Neural progenitor cell (in vitro differentiated cells): ENCODE results near the gene OR6N1. TPM values are rescaled to one million over a fixed set of nuclear protein-coding genes. Genes with fewer than 3 reads are reported as not detected.

Experiments
- DNase-seq: peaks from one replicate; pipeline ENCODE4 v3.0.0-alpha.2; 2016; ENCODE audit warnings: low spot score
- H2AFZ ChIP-seq: fragments of 200-600 bp; sonication (generic); replicated peaks from 2 replicates; pipeline ENCODE4 v1.6.1; 2016; ENCODE audit warnings: antibody characterized with exemption
- H3F3A ChIP-seq: fragments of 200-600 bp; sonication (generic); 2 replicates; pipeline ENCODE4 v1.6.1; 2016; ENCODE audit warnings: antibody characterized with exemption, low read depth
- H3K27ac ChIP-seq: fragments of 200-600 bp; sonication (generic); 2 replicates; pipeline ENCODE4 v1.5.1; 2016; ENCODE audit warnings: mild to moderate bottlenecking
- H3K27me3 ChIP-seq: fragments of 200-600 bp; sonication (generic); 2 replicates; pipeline ENCODE4 v1.6.1; 2016; ENCODE audit warnings: mild to moderate bottlenecking, moderate library complexity
- H3K36me3 ChIP-seq: fragments of 200-600 bp; sonication (generic); 2 replicates; pipeline ENCODE4 v1.5.1; 2016
- H3K4me1 ChIP-seq: fragments of 200-600 bp; sonication (generic); 2 replicates; pipeline ENCODE4 v1.6.1; 2016; ENCODE audit warnings: mixed run types
- H3K4me2 ChIP-seq: fragments of 200-600 bp; sonication (generic); 2 replicates; pipeline ENCODE4 v1.6.1; 2016
- H3K4me3 ChIP-seq: fragments of 200-600 bp; sonication (generic); 2 replicates; pipeline ENCODE4 v1.5.1; 2016
- H3K79me2 ChIP-seq: fragments of 200-600 bp; sonication (generic); 2 replicates; pipeline ENCODE4 v1.6.1; 2016; ENCODE audit warnings: low read depth
- H3K9ac ChIP-seq: fragments of 200-600 bp; sonication (generic); 2 replicates; pipeline ENCODE4 v1.6.1; 2016
- H3K9me3 ChIP-seq: fragments of 200-600 bp; sonication (generic); 2 replicates; pipeline ENCODE4 v1.5.1; 2016; ENCODE audit warnings: low read depth
- H4K20me1 ChIP-seq: fragments of 200-600 bp; sonication (generic); 2 replicates; pipeline ENCODE4 v1.6.1; 2016; ENCODE audit warnings: low read depth
- H3K27ac Mint-ChIP-seq: 3 replicates; pipeline ENCODE4 v1.8.0; 2021; ENCODE audit warnings: mixed read lengths
- H3K27me3 Mint-ChIP-seq: 2 replicates; pipeline ENCODE4 v1.8.0; 2022; ENCODE audit warnings: low read depth, mild to moderate bottlenecking, inconsistent platforms, moderate library complexity, mixed read lengths; ENCODE audit not compliant: insufficient read depth
- H3K36me3 Mint-ChIP-seq: 3 replicates; pipeline ENCODE4 v1.8.0; 2021; ENCODE audit warnings: mixed read lengths
- H3K4me1 Mint-ChIP-seq: 3 replicates; pipeline ENCODE4 v1.8.0; 2021; ENCODE audit warnings: mixed read lengths
- H3K4me3 Mint-ChIP-seq: 3 replicates; pipeline ENCODE4 v1.8.0; 2021; ENCODE audit warnings: mild to moderate bottlenecking, moderate library complexity, mixed read lengths
- H3K9me3 Mint-ChIP-seq: 3 replicates; pipeline ENCODE4 v1.8.0; 2020; ENCODE audit warnings: mixed read lengths
- EZH2 ChIP-seq: fragments of 200-600 bp; sonication (generic); IDR thresholded peaks from 2 replicates; pipeline ENCODE4 v1.6.1; 2017; ENCODE audit warnings: antibody characterized with exemption, mild to moderate bottlenecking, moderate library complexity
- EZH2phosphoT487 ChIP-seq: fragments of 200-600 bp; sonication (generic); IDR thresholded peaks from 2 replicates; pipeline ENCODE4 v1.6.1; 2017; ENCODE audit warnings: antibody characterized with exemption
- total RNA-seq: library from RNA; depleted of rRNA; stranded (reverse); fragments of >200 nt; gene quantifications from 2 replicates; pipeline ENCODE4 v1.2.3, GENCODE V29; 2015; ENCODE audit warnings: low replicate concordance
- TF ChIP-seq, protein P1 (sequence below): fragments of 200-600 bp; sonication (generic); IDR thresholded peaks from 2 replicates; pipeline ENCODE4 v1.5.1; 2017; ENCODE audit warnings: antibody characterized with exemption, mild to moderate bottlenecking

OR6N1 gene
- total RNA-seq, 1 donor from 2014 or later, result not detected

DNA sequence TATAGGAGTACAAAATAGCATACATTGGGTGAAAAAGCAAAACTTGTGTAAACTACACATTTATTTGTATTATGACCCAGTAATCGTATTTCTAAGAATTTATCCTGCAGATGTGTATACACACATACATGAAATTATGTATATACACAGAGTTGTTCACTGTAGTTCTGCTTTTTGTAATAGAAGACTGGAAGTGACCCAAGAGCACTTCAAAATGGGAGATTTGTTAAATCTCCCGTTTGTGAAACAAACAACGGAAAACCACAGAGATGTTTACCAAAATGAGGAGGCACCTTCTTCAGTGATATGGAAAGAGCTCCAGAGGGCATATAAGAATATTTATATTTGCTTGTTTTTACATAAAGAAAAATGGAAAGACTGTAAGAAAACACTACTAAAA, 41.2 kb upstream of the OR6N1 start:
- Histone ChIP-seq H4K20me1 (no peaks in the 10 kb centered on the region), H3K4me2 (no peak overlapping the region), H3K4me3 (no peak overlapping the region), H3K79me2 (no peaks in the 10 kb centered on the region), H3K27ac (no peak overlapping the region), H3K27me3 (no peaks in the 10 kb centered on the region), H3K4me1 (no peaks in the 10 kb centered on the region), H2AFZ (no peak overlapping the region), H3F3A (no peaks in the 10 kb centered on the region), H3K9me3 (no peaks in the 10 kb centered on the region), H3K9ac (no peak overlapping the region), H3K36me3 (no peaks in the 10 kb centered on the region)
- Mint-ChIP-seq H3K4me3 (no peak overlapping the region), H3K27me3 (no peaks in the 10 kb centered on the region), H3K36me3 (no peaks in the 10 kb centered on the region), H3K4me1 (no peaks in the 10 kb centered on the region), H3K27ac (no peak overlapping the region), H3K9me3 (no peaks in the 10 kb centered on the region)
- TF ChIP-seq, protein P1, sequence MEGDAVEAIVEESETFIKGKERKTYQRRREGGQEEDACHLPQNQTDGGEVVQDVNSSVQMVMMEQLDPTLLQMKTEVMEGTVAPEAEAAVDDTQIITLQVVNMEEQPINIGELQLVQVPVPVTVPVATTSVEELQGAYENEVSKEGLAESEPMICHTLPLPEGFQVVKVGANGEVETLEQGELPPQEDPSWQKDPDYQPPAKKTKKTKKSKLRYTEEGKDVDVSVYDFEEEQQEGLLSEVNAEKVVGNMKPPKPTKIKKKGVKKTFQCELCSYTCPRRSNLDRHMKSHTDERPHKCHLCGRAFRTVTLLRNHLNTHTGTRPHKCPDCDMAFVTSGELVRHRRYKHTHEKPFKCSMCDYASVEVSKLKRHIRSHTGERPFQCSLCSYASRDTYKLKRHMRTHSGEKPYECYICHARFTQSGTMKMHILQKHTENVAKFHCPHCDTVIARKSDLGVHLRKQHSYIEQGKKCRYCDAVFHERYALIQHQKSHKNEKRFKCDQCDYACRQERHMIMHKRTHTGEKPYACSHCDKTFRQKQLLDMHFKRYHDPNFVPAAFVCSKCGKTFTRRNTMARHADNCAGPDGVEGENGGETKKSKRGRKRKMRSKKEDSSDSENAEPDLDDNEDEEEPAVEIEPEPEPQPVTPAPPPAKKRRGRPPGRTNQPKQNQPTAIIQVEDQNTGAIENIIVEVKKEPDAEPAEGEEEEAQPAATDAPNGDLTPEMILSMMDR, result no peak
- TF ChIP-seq EZH2phosphoT487 (no peak), EZH2 (no peak)
- no peak for DNase-seq

DNA sequence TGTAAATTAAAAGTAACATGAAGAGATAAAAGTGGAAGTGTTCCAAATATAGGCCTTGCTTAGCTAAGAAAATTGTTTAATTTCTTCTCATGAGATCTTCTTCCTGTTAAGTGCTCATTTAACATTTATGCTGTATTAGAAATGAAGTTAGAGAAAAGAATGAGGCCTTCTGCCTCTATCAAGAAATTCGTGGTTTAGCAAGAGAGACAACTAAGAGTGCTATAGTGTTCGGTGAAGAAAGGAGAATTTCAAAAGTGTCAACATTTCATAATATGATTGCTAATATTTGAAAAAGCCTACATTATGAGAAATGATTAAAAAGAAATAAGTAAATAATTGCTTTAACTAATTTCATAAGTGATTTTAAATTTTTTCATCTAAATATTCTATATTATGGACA, 40.3 kb upstream of the OR6N1 start:
- Histone ChIP-seq H3K9ac (no peak overlapping the region), H3K27ac (no peak overlapping the region), H3K36me3 (no peaks in the 10 kb centered on the region), H3K4me2 (no peak overlapping the region), H2AFZ (no peak overlapping the region), H3K4me3 (no peak overlapping the region), H4K20me1 (no peaks in the 10 kb centered on the region), H3F3A (no peaks in the 10 kb centered on the region), H3K4me1 (no peaks in the 10 kb centered on the region), H3K9me3 (no peaks in the 10 kb centered on the region), H3K27me3 (no peaks in the 10 kb centered on the region), H3K79me2 (no peaks in the 10 kb centered on the region)
- Mint-ChIP-seq H3K27ac (no peak overlapping the region), H3K4me1 (no peaks in the 10 kb centered on the region), H3K27me3 (no peaks in the 10 kb centered on the region), H3K36me3 (no peaks in the 10 kb centered on the region), H3K4me3 (no peak overlapping the region), H3K9me3 (no peaks in the 10 kb centered on the region)
- TF ChIP-seq EZH2phosphoT487 (no peak), EZH2 (no peak)
- TF ChIP-seq, protein P1, result no peak
- no peak for DNase-seq

DNA sequence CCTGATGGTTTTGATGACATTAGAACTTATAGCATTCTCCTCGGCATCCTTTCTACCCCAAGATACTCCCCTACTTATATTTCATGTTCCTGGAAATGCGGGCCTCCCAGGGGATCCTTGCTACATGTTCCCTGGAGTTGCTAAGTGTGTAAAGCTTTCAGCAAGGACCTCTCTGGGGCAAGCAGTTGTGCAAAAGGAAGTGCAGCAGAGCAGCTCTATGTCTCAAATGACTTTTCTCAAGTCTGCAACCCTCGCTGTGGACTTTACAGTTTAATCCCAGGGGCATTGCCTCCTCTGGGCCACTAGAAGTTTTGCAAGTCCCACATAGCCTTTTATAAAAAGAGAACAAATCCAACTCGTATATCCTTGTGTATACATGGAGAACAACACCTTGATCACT, 38.3 kb upstream of the OR6N1 start:
- Mint-ChIP-seq H3K36me3 (no peaks in the 10 kb centered on the region), H3K4me1 (no peaks in the 10 kb centered on the region), H3K27me3 (no peaks in the 10 kb centered on the region), H3K4me3 (no peak overlapping the region), H3K9me3 (no peaks in the 10 kb centered on the region), H3K27ac (no peak overlapping the region)
- no peaks in the 10 kb centered on the region for H4K20me1 ChIP-seq
- no peak overlapping the region for H2AFZ ChIP-seq
- no peaks in the 10 kb centered on the region for H3K9me3 ChIP-seq
- no peaks in the 10 kb centered on the region for H3K36me3 ChIP-seq
- TF ChIP-seq, protein P1, result no peak
- no peak for TF ChIP-seq EZH2phosphoT487
- no peak for TF ChIP-seq EZH2
- no peak overlapping the region for H3K27ac ChIP-seq
- DNase-seq, result no peak
- no peak overlapping the region for H3K4me2 ChIP-seq
- no peak overlapping the region for H3K9ac ChIP-seq
- no peaks in the 10 kb centered on the region for H3K79me2 ChIP-seq
- H3F3A ChIP-seq, result no peaks in the 10 kb centered on the region
- H3K4me3 ChIP-seq, result no peak overlapping the region
- no peaks in the 10 kb centered on the region for H3K27me3 ChIP-seq
- H3K4me1 ChIP-seq, result no peaks in the 10 kb centered on the region

DNA sequence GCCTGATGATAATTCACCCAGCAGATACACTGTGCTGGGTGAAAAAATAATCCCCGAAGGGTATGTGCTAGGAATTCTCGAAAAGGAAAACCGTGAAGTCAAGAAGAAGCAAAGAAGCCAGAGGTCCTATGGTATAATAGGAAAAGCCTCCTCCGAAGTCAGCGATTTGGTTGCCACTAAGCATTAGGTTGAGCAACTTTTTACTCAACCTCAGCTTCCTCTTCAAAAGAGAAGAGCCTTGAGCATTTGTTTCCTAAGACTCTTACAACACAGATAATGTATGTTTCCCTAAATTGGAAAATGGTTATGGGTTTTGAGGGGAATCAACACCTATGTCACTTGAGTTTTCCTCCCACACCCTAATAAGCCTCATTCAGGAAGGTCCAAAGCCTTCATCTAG, 37.9 kb upstream of the OR6N1 start:
- Histone ChIP-seq H3K9me3 (no peaks in the 10 kb centered on the region), H3K36me3 (no peaks in the 10 kb centered on the region), H3K27ac (no peak overlapping the region), H3K27me3 (no peaks in the 10 kb centered on the region), H3K4me3 (no peak overlapping the region), H3K4me1 (no peaks in the 10 kb centered on the region), H3F3A (no peaks in the 10 kb centered on the region), H3K79me2 (no peaks in the 10 kb centered on the region), H3K9ac (no peak overlapping the region), H3K4me2 (no peak overlapping the region), H2AFZ (no peak overlapping the region), H4K20me1 (no peaks in the 10 kb centered on the region)
- H3K4me1 Mint-ChIP-seq, result no peaks in the 10 kb centered on the region
- H3K9me3 Mint-ChIP-seq, result no peaks in the 10 kb centered on the region
- H3K36me3 Mint-ChIP-seq, result no peaks in the 10 kb centered on the region
- no peak overlapping the region for H3K4me3 Mint-ChIP-seq
- TF ChIP-seq EZH2phosphoT487 (no peak), EZH2 (no peak)
- TF ChIP-seq, protein P1, result no peak
- DNase-seq, result no peak
- no peak overlapping the region for H3K27ac Mint-ChIP-seq
- H3K27me3 Mint-ChIP-seq, result no peaks in the 10 kb centered on the region
